Measurements from ENCODE around the gene PPP3CB. TPM values are rescaled to one million over a fixed set of nuclear protein-coding genes. Genes with fewer than 3 reads are reported as not detected.
A peak's percentile ranks its signal among the peaks of the same experiment; 100 is the strongest.

Gene PPP3CB
- total and polyA plus RNA-seq, 2 donors (not counting 1 experiment from before 2014, with no cell fraction given): 15.9 to 51.2 TPM

GRCh38 chr10:73432646-73433537, 62.9 kb downstream of the PPP3CB start:
- CTCF ChIA-PET: no interaction called here
- 100% methylated on average over 1 of the region's 2 CpGs for WGBS (ENCODE audit: insufficient coverage)
- H3K27ac ChIP-seq (ENCODE audit: low read length in 2 of 2): no peak overlapping the region
- no peak overlapping the region for H2AFZ ChIP-seq (ENCODE audit: insufficient read depth, low read depth, low read length, poor library complexity, severe bottlenecking)
- DNase-seq: no peak
- H4K20me1 ChIP-seq (ENCODE audit: control insufficient read depth, insufficient read depth, low read length, poor library complexity, severe bottlenecking): no peaks in the 10 kb centered on the region
- H3K9me3 ChIP-seq (ENCODE audit: control extremely low read depth in 1 of 3, control insufficient read depth in 2 of 3, insufficient read depth in 1 of 3, low read length in 2 of 3): no peaks in the 10 kb centered on the region
- H3K4me1 ChIP-seq (ENCODE audit: control insufficient read depth in 2 of 2, insufficient read depth in 2 of 2, low read length in 2 of 2): no peaks in the 10 kb centered on the region
- no peaks in the 10 kb centered on the region for H3K9me3 Mint-ChIP-seq (ENCODE audit: insufficient read depth)
- POLR2A ChIA-PET: no interaction called here
- no peak overlapping the region for H3K4me3 ChIP-seq (ENCODE audit: control extremely low read depth in 1 of 5, extremely low read depth in 1 of 5, insufficient read depth in 1 of 5, low read depth in 2 of 5, low read length in 4 of 5)
- H3K27me3 Mint-ChIP-seq: no peaks in the 10 kb centered on the region
- no peak overlapping the region for H3K4me2 ChIP-seq (replicated peaks; ENCODE audit: low read depth, low read length, poor library complexity, severe bottlenecking)
- no peak for ATAC-seq (ENCODE audit: low read depth)
- intact Hi-C loops (cut with micrococcal nuclease): no loop called here
- peaks cover 7 to 12% of the 10 kb centered on the region in 2 experiments for H3K36me3 ChIP-seq (replicated peaks in 1 of 2; ENCODE audit: control extremely low read depth in 1 of 2, control insufficient read depth in 1 of 2, extremely low read depth in 1 of 2, insufficient read depth in 2 of 2, low read length in 1 of 2)
- H3K27ac Mint-ChIP-seq: no peak overlapping the region
- no peaks in the 10 kb centered on the region for H3K27me3 ChIP-seq (replicated peaks in 1 of 4; ENCODE audit: control extremely low read depth in 1 of 4, control insufficient read depth in 3 of 4, insufficient read depth in 4 of 4, low read length in 3 of 4)
- H3K4me3 Mint-ChIP-seq: no peak overlapping the region
- H3K4me1 Mint-ChIP-seq: no peaks in the 10 kb centered on the region
- no peaks in the 10 kb centered on the region for H3K79me2 ChIP-seq (ENCODE audit: control insufficient read depth, insufficient read depth, low read length)
- TF ChIP-seq CTCF (IDR thresholded peaks at IDR 0.05): no peak
- TF ChIP-seq EZH2 (IDR thresholded peaks at IDR 0.05; ENCODE audit: borderline replicate concordance, insufficient read depth, low read depth, low read length, poor library complexity, severe bottlenecking): no peak
- no peak overlapping the region for H3K9ac ChIP-seq (ENCODE audit: low read length)

GRCh38 chr10:73426318-73426717, 69.5 kb downstream of the PPP3CB start:
- peaks cover 12 to 26% of the 10 kb centered on the region in 2 experiments for H3K36me3 ChIP-seq (replicated peaks in 1 of 2; ENCODE audit: control extremely low read depth in 1 of 2, control insufficient read depth in 1 of 2, extremely low read depth in 1 of 2, insufficient read depth in 2 of 2, low read length in 1 of 2)
- H3K27me3 ChIP-seq (replicated peaks in 1 of 4; ENCODE audit: control extremely low read depth in 1 of 4, control insufficient read depth in 3 of 4, insufficient read depth in 4 of 4, low read length in 3 of 4): no peaks in the 10 kb centered on the region
- TF ChIP-seq EZH2 (IDR thresholded peaks at IDR 0.05; ENCODE audit: borderline replicate concordance, insufficient read depth, low read depth, low read length, poor library complexity, severe bottlenecking): no peak
- TF ChIP-seq CTCF (IDR thresholded peaks at IDR 0.05): no peak
- H3K4me2 ChIP-seq (replicated peaks; ENCODE audit: low read depth, low read length, poor library complexity, severe bottlenecking): peak overlapping the region; percentile 0
- DNase-seq (peak; percentile 32), ATAC-seq (ENCODE audit: low read depth) (peak; percentile 58)
- no peak overlapping the region for H3K9ac ChIP-seq (ENCODE audit: low read length)
- no peaks in the 10 kb centered on the region for H3K9me3 ChIP-seq (ENCODE audit: control extremely low read depth in 1 of 3, control insufficient read depth in 2 of 3, insufficient read depth in 1 of 3, low read length in 2 of 3)
- Mint-ChIP-seq H3K27ac (peak overlapping the region; percentile 84), H3K4me1 (peaks cover 12% of the 10 kb centered on the region), H3K9me3 (ENCODE audit: insufficient read depth) (no peaks in the 10 kb centered on the region), H3K4me3 (no peak overlapping the region), H3K27me3 (no peaks in the 10 kb centered on the region)
- intact Hi-C loops (cut with micrococcal nuclease): no loop called here
- no peaks in the 10 kb centered on the region for H3K79me2 ChIP-seq (ENCODE audit: control insufficient read depth, insufficient read depth, low read length)
- H3K4me1 ChIP-seq (ENCODE audit: control insufficient read depth in 2 of 2, insufficient read depth in 2 of 2, low read length in 2 of 2): peaks cover 12 to 13% of the 10 kb centered on the region in 2 donors
- WGBS (ENCODE audit: insufficient coverage): 52% methylated on average over 2 of the region's 4 CpGs
- no peak overlapping the region for H2AFZ ChIP-seq (ENCODE audit: insufficient read depth, low read depth, low read length, poor library complexity, severe bottlenecking)
- CTCF ChIA-PET: no interaction called here
- no peaks in the 10 kb centered on the region for H4K20me1 ChIP-seq (ENCODE audit: control insufficient read depth, insufficient read depth, low read length, poor library complexity, severe bottlenecking)
- POLR2A ChIA-PET: no interaction called here
- H3K4me3 ChIP-seq (ENCODE audit: control extremely low read depth in 1 of 5, extremely low read depth in 1 of 5, insufficient read depth in 1 of 5, low read depth in 2 of 5, low read length in 4 of 5): no peak overlapping the region
- no peak overlapping the region for H3K27ac ChIP-seq (ENCODE audit: low read length in 2 of 2)

All from B cell (primary cell).